Stimulated activated CD4-positive, alpha-beta T cell treated with anti-CD3 and anti-CD28 coated beads, Interleukin-2, amount 100 ng/mL, for 48 hours (primary cell): ENCODE measurements around the gene ST6GALNAC2.
"Not testable (repeated sequence)": the region's sequence is repeated elsewhere in the genome, so short reads cannot be mapped to it uniquely, and the experiment has no call there.

ENCODE experiments used
- DNase-seq, 2 donors: peaks; one replicate each; pipeline ENCODE4 v3.0.0-alpha.2; 2020

Gene ST6GALNAC2

GRCh38 chr17:76525513-76525833 is 60.2 kb downstream of the ST6GALNAC2 start:
- DNase-seq, result not testable (repeated sequence)

GRCh38 chr17:76524598-76525512 is 60.8 kb downstream of the ST6GALNAC2 start:
- DNase-seq, result no peak

GRCh38 chr17:76523084-76524037 is 62.3 kb downstream of the ST6GALNAC2 start:
- DNase-seq, result peak; percentile 79 to 89

- not testable (repeated sequence) for DNase-seq
Measured at GRCh38 chr17:76521683-76522082, 64.0 kb downstream of the ST6GALNAC2 start.

- DNase-seq, result no peak
Measured at GRCh38 chr17:76521262-76521661, 64.4 kb downstream of the ST6GALNAC2 start.

GRCh38 chr17:76519048-76519966 is 66.4 kb downstream of the ST6GALNAC2 start:
- no peak for DNase-seq

GRCh38 chr17:76517638-76518038 is 68.0 kb downstream of the ST6GALNAC2 start:
- no peak for DNase-seq
